Transverse colon (tissue), 4 donors: ENCODE data around the gene ISG20L2. TPM values are rescaled to one million over a fixed set of nuclear protein-coding genes. Genes with fewer than 3 reads are reported as not detected.

Experiments used
- DNase-seq: peaks from one replicate; pipeline ENCODE4 v3.0.0-alpha.2; 2019
- H3K27ac ChIP-seq, 4 donors: fragments of 200-600 bp; sonication (generic); 2 replicates each; pipeline ENCODE4 v1.5.1; 2016 to 2018; ENCODE audit warnings: inconsistent platforms in 4 of 4
- H3K27me3 ChIP-seq: fragments of 200-600 bp; sonication (generic); 2 replicates; pipeline ENCODE4 v1.5.1; 2017; ENCODE audit warnings: inconsistent platforms
- H3K36me3 ChIP-seq, 4 donors: fragments of 200-600 bp; sonication (generic); 2 replicates each; pipeline ENCODE4 v1.5.1; 2017 to 2019; ENCODE audit warnings: inconsistent platforms in 4 of 4
- H3K4me1 ChIP-seq, 4 donors: fragments of 200-600 bp; sonication (generic); 2 replicates each; pipeline ENCODE4 v1.5.1; 2017 to 2020; ENCODE audit warnings: inconsistent platforms in 4 of 4
- H3K4me3 ChIP-seq, 4 donors: fragments of 200-600 bp; sonication (generic); 1 replicate in 1 of 4; 2 replicates in 3 of 4; pipeline versions ENCODE4 v1.5.1 to v1.6.1; 2017 to 2019; ENCODE audit warnings: inconsistent platforms in 4 of 4
- H3K9me3 ChIP-seq, 2 donors: fragments of 200-600 bp; sonication (generic); 2 replicates each; pipeline ENCODE4 v1.5.1; 2017 to 2019; ENCODE audit warnings: inconsistent platforms in 2 of 2
- CTCF ChIP-seq, 5 experiments: fragments of 200-600 bp in 3 of 5; fragments of 450-650 bp in 2 of 5; sonication (generic) in 3 of 5; IDR thresholded peaks; 1 replicate in 2 of 5; 2 replicates in 3 of 5; pipeline ENCODE4 v1.5.1; 2016 to 2017; ENCODE audit warnings: antibody characterized with exemption in 5 of 5, inconsistent platforms in 3 of 5, mild to moderate bottlenecking in 2 of 5, moderate library complexity in 1 of 5
- EP300 ChIP-seq: sonication (generic); formaldehyde crosslinking; IDR thresholded peaks from one replicate; pipeline ENCODE4 v1.6.1; 2017; ENCODE audit warnings: antibody characterized with exemption, low read depth
- POLR2A ChIP-seq: fragments of 450-650 bp; IDR thresholded peaks from one replicate; pipeline ENCODE4 v1.6.1; 2016; ENCODE audit warnings: antibody characterized with exemption, mild to moderate bottlenecking, moderate library complexity
- POLR2AphosphoS5 ChIP-seq, 3 donors: sonication (generic); formaldehyde crosslinking; IDR thresholded peaks; one replicate each; pipeline ENCODE4 v1.6.1; 2016; ENCODE audit warnings: antibody characterized with exemption in 3 of 3
- WGBS, 2 donors: methylation state at CpG; one replicate each; pipeline ENCODE4 v1.1.5; 2018; ENCODE audit warnings: low coverage in 1 of 2; 5-methylcytosine and 5-hydroxymethylcytosine counted together
- in situ Hi-C, 4 donors: fragments of 200-750 bp; cut with MboI; loops; one replicate each; pipeline versions ENCODE4 v1.15.0 to v1.15.1; 2017; ENCODE audit warnings: low sequenced_read_pairs in 3 of 4, low pct_ligation_motif_present in 1 of 4, low pct_unique_long_range_greater_than_20kb in 1 of 4
- intact Hi-C: fragments of 100-400 bp; cut with DNase I; formaldehyde crosslinking; loops from one replicate; pipeline ENCODE4 v1.15.1; 2023; ENCODE audit warnings: low total_unique reads
- total RNA-seq, 4 donors: library from RNA; depleted of rRNA; stranded (reverse); fragments of >200 nt; gene quantifications; one replicate each; pipeline ENCODE4 v1.1.0, GENCODE V29; 2016

ISG20L2 gene
- total RNA-seq, 4 donors from 2014 or later, result 25.8 to 61.7 (median 33.1) TPM

- H3K27me3 ChIP-seq, result peaks cover 56% of the 10 kb centered on the region
- TF ChIP-seq POLR2AphosphoS5 (IDR thresholded peaks at IDR 0.05) (no peak), POLR2A (no peak), CTCF (IDR thresholded peaks at IDR 0.05) (no peak), EP300 (no peak)
- no peaks in the 10 kb centered on the region for H3K9me3 ChIP-seq
- H3K36me3 ChIP-seq, result no peaks in the 10 kb centered on the region
- intact Hi-C loops (no loop called here), in situ Hi-C loops (loop anchor here in 1 of 4 donors (10.0 kb wide), 1 partner anchor 161 kb away; the partner anchor contains the start of gene NTRK1)
- H3K4me3 ChIP-seq, result no peak overlapping the region
- no peak overlapping the region for H3K27ac ChIP-seq
- peaks cover 23 to 36% (median 28%) of the 10 kb centered on the region in 4 donors for H3K4me1 ChIP-seq
- DNase-seq, result no peak
- WGBS, 2 donors, result 38% methylated on average over 4 of the region's 4 CpGs; no CpG with 5 or more reads in 1 of the 2 donors
These were observed 24.8 kb downstream of the ISG20L2 start for GRCh38 chr1:156703741-156704140.

DNA sequence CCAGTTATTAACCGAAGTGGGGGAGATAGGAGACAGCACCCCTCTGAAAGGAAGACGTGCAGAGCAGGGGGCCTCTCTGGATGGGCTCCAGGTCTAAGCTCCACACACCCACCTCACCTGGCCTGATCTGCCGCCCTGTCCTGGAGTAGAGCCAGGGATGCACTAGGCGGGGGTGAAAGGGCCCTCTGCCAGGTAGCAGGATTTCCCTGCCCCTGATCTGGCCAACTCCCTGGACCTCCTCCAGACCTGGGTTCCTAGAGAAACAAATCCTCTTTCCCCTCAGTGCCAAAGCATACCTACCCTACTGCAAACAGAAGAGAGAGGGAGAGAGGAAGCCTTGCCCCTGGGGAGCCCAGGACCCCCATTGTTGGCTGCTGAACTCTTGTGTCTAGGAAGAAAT is 25.2 kb downstream of the ISG20L2 start:
- WGBS, 2 donors, result 66% methylated on average over 4 of the region's 4 CpGs; no CpG with 5 or more reads in 1 of the 2 donors
- TF ChIP-seq EP300 (no peak), CTCF (IDR thresholded peaks at IDR 0.05) (no peak), POLR2A (no peak)
- Histone ChIP-seq H3K4me1 (peaks cover 23 to 36% (median 28%) of the 10 kb centered on the region in 4 donors), H3K27me3 (peaks cover 56% of the 10 kb centered on the region), H3K27ac (no peak overlapping the region), H3K36me3 (no peaks in the 10 kb centered on the region), H3K4me3 (no peak overlapping the region), H3K9me3 (no peaks in the 10 kb centered on the region)
- intact Hi-C loops, result no loop called here
- no peak for DNase-seq
- in situ Hi-C loops, result loop anchor here in 1 of 4 donors (10.0 kb wide), 1 partner anchor 161 kb away; the partner anchor contains the start of gene NTRK1

GRCh38 chr1:156700736-156701531 is 27.6 kb downstream of the ISG20L2 start:
- intact Hi-C loops (no loop called here), in situ Hi-C loops (loop anchor here in 1 of 4 donors (10.0 kb wide), 1 partner anchor 164 kb away; the partner anchor contains the start of gene NTRK1)
- H3K36me3 ChIP-seq, result no peaks in the 10 kb centered on the region
- 69% methylated on average over 8 of the region's 8 CpGs; no CpG with 5 or more reads in 1 of the 2 donors for WGBS, 2 donors
- no peak overlapping the region for H3K27ac ChIP-seq
- H3K27me3 ChIP-seq, result peaks cover 56% of the 10 kb centered on the region
- H3K4me3 ChIP-seq, result no peak overlapping the region
- no peaks in the 10 kb centered on the region for H3K9me3 ChIP-seq
- peaks cover 14 to 19% (median 16%) of the 10 kb centered on the region in 4 donors for H3K4me1 ChIP-seq
- TF ChIP-seq POLR2A (no peak), POLR2AphosphoS5 (IDR thresholded peaks at IDR 0.05) (no peak), CTCF (IDR thresholded peaks at IDR 0.05) (no peak), EP300 (no peak)
- no peak for DNase-seq

- H3K4me3 ChIP-seq, result no peak overlapping the region
- H3K27ac ChIP-seq, result no peak overlapping the region
- intact Hi-C loops (loop anchor here (10.0 kb wide), 1 partner anchor 156 kb away; the partner anchor contains the start of gene INSRR), in situ Hi-C loops (loop anchor here in 2 of 4 donors (25.0 kb wide), 1 partner anchor 163 kb away; the partner anchor contains the start of genes INSRR (in 2 of the 2) and NTRK1 (in 2 of the 2))
- peaks cover 40% of the 10 kb centered on the region for H3K27me3 ChIP-seq
- H3K4me1 ChIP-seq, result peaks cover 0 to 5% (median 0%) of the 10 kb centered on the region in 4 donors
- WGBS, 2 donors, result 67 to 82% methylated on average over 1 of the region's 1 CpG
- TF ChIP-seq CTCF (IDR thresholded peaks at IDR 0.05) (no peak), POLR2A (no peak), EP300 (no peak), POLR2AphosphoS5 (IDR thresholded peaks at IDR 0.05) (no peak)
- no peaks in the 10 kb centered on the region for H3K9me3 ChIP-seq
- no peak for DNase-seq
- no peaks in the 10 kb centered on the region for H3K36me3 ChIP-seq
These were observed 29.6 kb downstream of the ISG20L2 start for GRCh38 chr1:156698995-156699394.
